ENCODE data around the gene TMEM185B. TPM values are rescaled to one million over a fixed set of nuclear protein-coding genes. Genes with fewer than 3 reads are reported as not detected.
A peak's percentile ranks its signal among the peaks of the same experiment; 100 is the strongest.
"Not testable (repeated sequence)": the region's sequence is repeated elsewhere in the genome, so short reads cannot be mapped to it uniquely, and the experiment has no call there.

TMEM185B gene
- total RNA-seq, 2 experiments from 2014 or later, result 23.2 to 24.2 TPM

GRCh38 chr2:120209427-120210269 is 13.6 kb downstream of the TMEM185B start:
- H3K36me3 Mint-ChIP-seq, result peaks cover 2% of the 10 kb centered on the region
- peaks cover 13% of the 10 kb centered on the region for H3K4me1 Mint-ChIP-seq
- no peaks in the 10 kb centered on the region for H3K27me3 Mint-ChIP-seq
- no peak overlapping the region for H3K27ac Mint-ChIP-seq
- no peak overlapping the region for H3K4me3 Mint-ChIP-seq
- no peak for DNase-seq
- peaks cover 2% of the 10 kb centered on the region for H3K9me3 Mint-ChIP-seq

GRCh38 chr2:120208381-120209353 is 14.5 kb downstream of the TMEM185B start:
- H3K27me3 Mint-ChIP-seq, result no peaks in the 10 kb centered on the region
- no peak overlapping the region for H3K27ac Mint-ChIP-seq

GRCh38 chr2:120206022-120206581 is 17.1 kb downstream of the TMEM185B start:
- Mint-ChIP-seq H3K36me3 (no peaks in the 10 kb centered on the region), H3K27ac (no peak overlapping the region), H3K4me1 (peaks cover 13% of the 10 kb centered on the region)

More at GRCh38 chr2:120208381-120209353, 14.5 kb downstream of the TMEM185B start:
- no peak overlapping the region for H3K4me3 Mint-ChIP-seq
- peaks cover 13% of the 10 kb centered on the region for H3K4me1 Mint-ChIP-seq
- peaks cover 2% of the 10 kb centered on the region for H3K9me3 Mint-ChIP-seq
- DNase-seq, result no peak
- H3K36me3 Mint-ChIP-seq, result peaks cover 2% of the 10 kb centered on the region

GRCh38 chr2:120204945-120205670 is 18.1 kb downstream of the TMEM185B start:
- H3K9me3 Mint-ChIP-seq, result no peaks in the 10 kb centered on the region
- H3K4me3 Mint-ChIP-seq, result no peak overlapping the region
- no peaks in the 10 kb centered on the region for H3K36me3 Mint-ChIP-seq
- no peak for DNase-seq
- H3K4me1 Mint-ChIP-seq, result peaks cover 9% of the 10 kb centered on the region
- H3K27me3 Mint-ChIP-seq, result no peaks in the 10 kb centered on the region
- no peak overlapping the region for H3K27ac Mint-ChIP-seq

More at GRCh38 chr2:120206022-120206581, 17.1 kb downstream of the TMEM185B start:
- Mint-ChIP-seq H3K4me3 (no peak overlapping the region), H3K27me3 (no peaks in the 10 kb centered on the region), H3K9me3 (no peaks in the 10 kb centered on the region)
- peak; percentile 47 for DNase-seq

- Mint-ChIP-seq H3K4me3 (no peak overlapping the region), H3K9me3 (no peaks in the 10 kb centered on the region), H3K4me1 (peaks cover 3% of the 10 kb centered on the region), H3K27ac (no peak overlapping the region), H3K36me3 (no peaks in the 10 kb centered on the region), H3K27me3 (no peaks in the 10 kb centered on the region)
- no peak for DNase-seq
Observed at GRCh38 chr2:120204417-120204816, 18.8 kb downstream of the TMEM185B start.

- Mint-ChIP-seq H3K9me3 (no peaks in the 10 kb centered on the region), H3K27me3 (no peaks in the 10 kb centered on the region), H3K36me3 (no peaks in the 10 kb centered on the region), H3K27ac (no peak overlapping the region), H3K4me3 (no peak overlapping the region), H3K4me1 (no peaks in the 10 kb centered on the region)
- DNase-seq, result no peak
Observed at GRCh38 chr2:120204022-120204405, 19.2 kb downstream of the TMEM185B start.

GRCh38 chr2:120203251-120204021 is 19.8 kb downstream of the TMEM185B start:
- no peak for DNase-seq
- Mint-ChIP-seq H3K27ac (no peak overlapping the region), H3K36me3 (peaks cover 2% of the 10 kb centered on the region)

GRCh38 chr2:120199817-120200459 is 23.3 kb downstream of the TMEM185B start:
- not testable (repeated sequence) for H3K36me3 Mint-ChIP-seq, H3K27me3 Mint-ChIP-seq, H3K4me3 Mint-ChIP-seq, H3K4me1 Mint-ChIP-seq, DNase-seq, H3K27ac Mint-ChIP-seq
- peaks cover 14% of the 10 kb centered on the region for H3K9me3 Mint-ChIP-seq

More at GRCh38 chr2:120203251-120204021, 19.8 kb downstream of the TMEM185B start:
- H3K9me3 Mint-ChIP-seq, result peaks cover 2% of the 10 kb centered on the region
- H3K4me1 Mint-ChIP-seq, result no peaks in the 10 kb centered on the region
- H3K27me3 Mint-ChIP-seq, result no peaks in the 10 kb centered on the region
- no peak overlapping the region for H3K4me3 Mint-ChIP-seq

- peaks cover 34% of the 10 kb centered on the region for H3K9me3 Mint-ChIP-seq
- H3K36me3 Mint-ChIP-seq, result peaks cover 16% of the 10 kb centered on the region
- no peak overlapping the region for H3K4me3 Mint-ChIP-seq
- no peak for DNase-seq
- H3K4me1 Mint-ChIP-seq, result no peaks in the 10 kb centered on the region
- no peaks in the 10 kb centered on the region for H3K27me3 Mint-ChIP-seq
- no peak overlapping the region for H3K27ac Mint-ChIP-seq
Observed at GRCh38 chr2:120195553-120195952, 27.6 kb downstream of the TMEM185B start.

- Mint-ChIP-seq H3K4me3 (no peak overlapping the region), H3K4me1 (no peaks in the 10 kb centered on the region), H3K27ac (no peak overlapping the region), H3K27me3 (no peaks in the 10 kb centered on the region), H3K9me3 (peaks cover 33% of the 10 kb centered on the region), H3K36me3 (peaks cover 10% of the 10 kb centered on the region)
- no peak for DNase-seq
Observed at GRCh38 chr2:120192280-120192679, 30.9 kb downstream of the TMEM185B start.

- peaks cover 7% of the 10 kb centered on the region for H3K36me3 Mint-ChIP-seq
- H3K9me3 Mint-ChIP-seq, result peaks cover 25% of the 10 kb centered on the region
- no peak overlapping the region for H3K27ac Mint-ChIP-seq
- no peaks in the 10 kb centered on the region for H3K4me1 Mint-ChIP-seq
- H3K4me3 Mint-ChIP-seq, result no peak overlapping the region
- no peaks in the 10 kb centered on the region for H3K27me3 Mint-ChIP-seq
- DNase-seq, result no peak
Observed at GRCh38 chr2:120189189-120189588, 34.0 kb downstream of the TMEM185B start.

GRCh38 chr2:120182019-120182560 is 41.1 kb downstream of the TMEM185B start:
- no peaks in the 10 kb centered on the region for H3K27me3 Mint-ChIP-seq
- no peak for DNase-seq
- H3K27ac Mint-ChIP-seq, result peak overlapping the region; percentile 66
- H3K9me3 Mint-ChIP-seq, result no peaks in the 10 kb centered on the region
- peaks cover 36% of the 10 kb centered on the region for H3K4me1 Mint-ChIP-seq
- H3K36me3 Mint-ChIP-seq, result peaks cover 12% of the 10 kb centered on the region
- peak overlapping the region; percentile 19 for H3K4me3 Mint-ChIP-seq

GRCh38 chr2:120180066-120180465 is 43.1 kb downstream of the TMEM185B start:
- Mint-ChIP-seq H3K36me3 (peaks cover 12% of the 10 kb centered on the region), H3K9me3 (no peaks in the 10 kb centered on the region), H3K4me3 (no peak overlapping the region), H3K27me3 (no peaks in the 10 kb centered on the region), H3K27ac (no peak overlapping the region), H3K4me1 (peaks cover 48% of the 10 kb centered on the region)
- DNase-seq, result no peak

Data from activated naive CD8-positive, alpha-beta T cell treated with anti-CD3 and anti-CD28 coated beads for 36 hours (primary cell).